Loucy (cell line): ENCODE results near the gene TM9SF4.

Experiments
- H2AFZ ChIP-seq: fragments of 200-600 bp; sonication (generic); 2 replicates; pipeline ENCODE4 v1.6.0; 2016; ENCODE audit warnings: antibody characterized with exemption, mild to moderate bottlenecking, low read length, moderate library complexity
- H3F3A ChIP-seq: fragments of 200-600 bp; 2 replicates; pipeline ENCODE4 v1.6.0; 2016; ENCODE audit warnings: antibody characterized with exemption, low read depth, mild to moderate bottlenecking
- H3K27me3 ChIP-seq: fragments of 200-600 bp; sonication (generic); 2 replicates; pipeline ENCODE4 v1.6.1; 2014; ENCODE audit warnings: low read length, mild to moderate bottlenecking; ENCODE audit not compliant: insufficient read depth, poor library complexity, severe bottlenecking
- H3K36me3 ChIP-seq: fragments of 200-600 bp; sonication (generic); 2 replicates; pipeline ENCODE4 v1.6.1; 2016; ENCODE audit warnings: low read length; ENCODE audit not compliant: insufficient read depth
- H3K4me1 ChIP-seq: fragments of 200-600 bp; sonication (generic); 2 replicates; pipeline ENCODE4 v1.5.1; 2014; ENCODE audit warnings: low read length, mild to moderate bottlenecking; ENCODE audit not compliant: insufficient read depth, poor library complexity, severe bottlenecking
- H3K4me2 ChIP-seq: fragments of 200-600 bp; sonication (generic); 2 replicates; pipeline ENCODE4 v1.6.0; 2014; ENCODE audit warnings: antibody characterized with exemption, low read length, low read depth, mild to moderate bottlenecking; ENCODE audit not compliant: poor library complexity, severe bottlenecking
- H3K4me3 ChIP-seq: fragments of 200-600 bp; sonication (generic); 2 replicates; pipeline ENCODE4 v1.5.1; 2014; ENCODE audit warnings: low read length, mild to moderate bottlenecking, mixed read lengths; ENCODE audit not compliant: poor library complexity, severe bottlenecking
- H3K79me2 ChIP-seq: fragments of 200-600 bp; sonication (generic); 2 replicates; pipeline ENCODE4 v1.6.1; 2014; ENCODE audit warnings: low read length; ENCODE audit not compliant: insufficient read depth
- H3K9ac ChIP-seq: fragments of 200-600 bp; sonication (generic); 2 replicates; pipeline ENCODE4 v1.6.0; 2014; ENCODE audit warnings: mild to moderate bottlenecking, low read depth, low read length, moderate library complexity; ENCODE audit not compliant: poor library complexity, severe bottlenecking
- H3K9me2 ChIP-seq: fragments of 200-600 bp; sonication (generic); replicated peaks from 2 replicates; pipeline ENCODE4 v1.6.1; 2016; ENCODE audit warnings: low read depth, low read length, mixed read lengths
- H3K9me3 ChIP-seq: fragments of 200-600 bp; sonication (generic); 2 replicates; pipeline ENCODE4 v1.6.1; 2014; ENCODE audit warnings: mild to moderate bottlenecking, antibody characterized with exemption, low read length, low read depth; ENCODE audit not compliant: insufficient read depth
- H4K20me1 ChIP-seq: fragments of 200-600 bp; sonication (generic); 2 replicates; pipeline ENCODE4 v1.6.0; 2014; ENCODE audit warnings: antibody characterized with exemption, low read length, mild to moderate bottlenecking; ENCODE audit not compliant: insufficient read depth, poor library complexity, severe bottlenecking
- EZH2phosphoT487 ChIP-seq: fragments of 200-600 bp; IDR thresholded peaks from 2 replicates; pipeline ENCODE4 v1.6.1; 2018; ENCODE audit warnings: antibody characterized with exemption, mild to moderate bottlenecking, moderate library complexity, borderline replicate concordance
- TF ChIP-seq, protein P1 (sequence below): fragments of 200-600 bp; sonication (generic); conservative IDR thresholded peaks from 2 replicates; pipeline ENCODE4 v1.5.1; 2014; ENCODE audit warnings: mild to moderate bottlenecking, antibody characterized with exemption, low read length

TM9SF4 gene

DNA sequence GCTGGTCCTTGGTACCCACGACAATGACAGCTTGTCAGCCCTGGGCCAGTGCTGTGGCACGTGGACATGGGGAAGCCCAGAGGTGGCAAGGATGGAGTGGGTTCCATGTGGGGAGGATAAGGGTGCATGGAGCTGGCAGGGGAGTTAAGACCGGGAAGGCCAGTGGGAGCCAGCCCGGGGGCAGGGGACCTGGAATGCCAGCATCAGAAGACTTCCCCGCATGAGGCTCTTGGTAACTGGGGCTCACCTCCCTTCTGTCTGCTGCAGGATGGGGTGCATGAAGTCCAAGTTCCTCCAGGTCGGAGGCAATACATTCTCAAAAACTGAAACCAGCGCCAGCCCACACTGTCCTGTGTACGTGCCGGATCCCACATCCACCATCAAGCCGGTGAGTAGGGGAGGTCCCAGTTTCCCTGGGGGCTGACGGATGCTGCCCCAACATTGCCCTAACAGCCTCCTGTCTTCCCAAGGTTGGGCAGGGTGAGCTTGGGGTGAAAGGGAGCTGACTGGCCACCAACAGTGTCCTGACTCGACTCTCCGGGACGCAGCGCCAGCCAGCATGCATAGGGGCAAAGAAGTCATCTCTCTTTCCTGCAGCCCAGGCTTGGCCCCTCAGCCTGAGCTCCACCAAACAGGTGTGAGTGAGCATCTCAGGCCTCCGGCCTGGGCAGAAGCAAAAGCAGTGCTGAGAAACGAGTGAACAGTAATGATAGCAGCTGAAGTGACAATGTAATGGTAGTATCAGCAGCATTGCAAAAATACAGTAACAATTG is 37.9 kb upstream of the TM9SF4 start:
- no peak overlapping the region for H3K4me2 ChIP-seq
- no peak overlapping the region for H3K9ac ChIP-seq
- H3F3A ChIP-seq = no peaks in the 10 kb centered on the region
- H3K4me1 ChIP-seq = no peaks in the 10 kb centered on the region
- H3K9me3 ChIP-seq = no peaks in the 10 kb centered on the region
- H3K4me3 ChIP-seq = no peak overlapping the region
- no peaks in the 10 kb centered on the region for H3K27me3 ChIP-seq
- H2AFZ ChIP-seq = no peak overlapping the region
- no peaks in the 10 kb centered on the region for H3K36me3 ChIP-seq
- no peaks in the 10 kb centered on the region for H3K79me2 ChIP-seq
- no peak for TF ChIP-seq EZH2phosphoT487
- TF ChIP-seq, protein P1, sequence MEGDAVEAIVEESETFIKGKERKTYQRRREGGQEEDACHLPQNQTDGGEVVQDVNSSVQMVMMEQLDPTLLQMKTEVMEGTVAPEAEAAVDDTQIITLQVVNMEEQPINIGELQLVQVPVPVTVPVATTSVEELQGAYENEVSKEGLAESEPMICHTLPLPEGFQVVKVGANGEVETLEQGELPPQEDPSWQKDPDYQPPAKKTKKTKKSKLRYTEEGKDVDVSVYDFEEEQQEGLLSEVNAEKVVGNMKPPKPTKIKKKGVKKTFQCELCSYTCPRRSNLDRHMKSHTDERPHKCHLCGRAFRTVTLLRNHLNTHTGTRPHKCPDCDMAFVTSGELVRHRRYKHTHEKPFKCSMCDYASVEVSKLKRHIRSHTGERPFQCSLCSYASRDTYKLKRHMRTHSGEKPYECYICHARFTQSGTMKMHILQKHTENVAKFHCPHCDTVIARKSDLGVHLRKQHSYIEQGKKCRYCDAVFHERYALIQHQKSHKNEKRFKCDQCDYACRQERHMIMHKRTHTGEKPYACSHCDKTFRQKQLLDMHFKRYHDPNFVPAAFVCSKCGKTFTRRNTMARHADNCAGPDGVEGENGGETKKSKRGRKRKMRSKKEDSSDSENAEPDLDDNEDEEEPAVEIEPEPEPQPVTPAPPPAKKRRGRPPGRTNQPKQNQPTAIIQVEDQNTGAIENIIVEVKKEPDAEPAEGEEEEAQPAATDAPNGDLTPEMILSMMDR = no peak
- no peaks in the 10 kb centered on the region for H3K9me2 ChIP-seq
- no peaks in the 10 kb centered on the region for H4K20me1 ChIP-seq

GRCh38 chr20:32072168-32072750 is 37.3 kb upstream of the TM9SF4 start:
- Histone ChIP-seq H3K4me1 (no peaks in the 10 kb centered on the region), H3K9ac (no peak overlapping the region)

GRCh38 chr20:32075534-32075933 is 34.0 kb upstream of the TM9SF4 start:
- Histone ChIP-seq H3K9me2 (no peaks in the 10 kb centered on the region), H2AFZ (no peak overlapping the region), H3K4me2 (no peak overlapping the region), H3K4me1 (peaks cover 7% of the 10 kb centered on the region), H3K9me3 (no peaks in the 10 kb centered on the region), H3K36me3 (no peaks in the 10 kb centered on the region), H3F3A (no peaks in the 10 kb centered on the region), H3K9ac (no peak overlapping the region), H3K27me3 (no peaks in the 10 kb centered on the region), H4K20me1 (no peaks in the 10 kb centered on the region), H3K4me3 (no peak overlapping the region), H3K79me2 (no peaks in the 10 kb centered on the region)
- TF ChIP-seq EZH2phosphoT487 = no peak
- TF ChIP-seq, protein P1 = no peak

More at GRCh38 chr20:32072168-32072750, 37.3 kb upstream of the TM9SF4 start:
- H3K4me3 ChIP-seq = no peak overlapping the region
- no peaks in the 10 kb centered on the region for H3K27me3 ChIP-seq
- no peaks in the 10 kb centered on the region for H3K36me3 ChIP-seq
- no peaks in the 10 kb centered on the region for H3K9me2 ChIP-seq
- TF ChIP-seq, protein P1 = no peak
- TF ChIP-seq EZH2phosphoT487 = no peak
- H3F3A ChIP-seq = no peaks in the 10 kb centered on the region
- H4K20me1 ChIP-seq = no peaks in the 10 kb centered on the region
- H3K9me3 ChIP-seq = no peaks in the 10 kb centered on the region
- H2AFZ ChIP-seq = no peak overlapping the region
- H3K4me2 ChIP-seq = no peak overlapping the region
- no peaks in the 10 kb centered on the region for H3K79me2 ChIP-seq
